OCI-LY7 (cell line): ENCODE data around the gene RCVRN.

ENCODE experiments used
- EZH2phosphoT487 ChIP-seq: fragments of 200-600 bp; sonication (generic); IDR thresholded peaks from 2 replicates; pipeline ENCODE4 v1.6.1; 2018; ENCODE audit warnings: low read depth, borderline replicate concordance, mild to moderate bottlenecking, mixed run types, antibody characterized with exemption, low read length, moderate library complexity, mixed read lengths
- TF ChIP-seq, protein P1 (sequence below): fragments of 200-600 bp; sonication (generic); conservative IDR thresholded peaks from 2 replicates; pipeline ENCODE4 v1.5.1; 2014; ENCODE audit warnings: mild to moderate bottlenecking, antibody characterized with exemption, low read length, moderate library complexity, mixed read lengths

- TF ChIP-seq, protein P1, sequence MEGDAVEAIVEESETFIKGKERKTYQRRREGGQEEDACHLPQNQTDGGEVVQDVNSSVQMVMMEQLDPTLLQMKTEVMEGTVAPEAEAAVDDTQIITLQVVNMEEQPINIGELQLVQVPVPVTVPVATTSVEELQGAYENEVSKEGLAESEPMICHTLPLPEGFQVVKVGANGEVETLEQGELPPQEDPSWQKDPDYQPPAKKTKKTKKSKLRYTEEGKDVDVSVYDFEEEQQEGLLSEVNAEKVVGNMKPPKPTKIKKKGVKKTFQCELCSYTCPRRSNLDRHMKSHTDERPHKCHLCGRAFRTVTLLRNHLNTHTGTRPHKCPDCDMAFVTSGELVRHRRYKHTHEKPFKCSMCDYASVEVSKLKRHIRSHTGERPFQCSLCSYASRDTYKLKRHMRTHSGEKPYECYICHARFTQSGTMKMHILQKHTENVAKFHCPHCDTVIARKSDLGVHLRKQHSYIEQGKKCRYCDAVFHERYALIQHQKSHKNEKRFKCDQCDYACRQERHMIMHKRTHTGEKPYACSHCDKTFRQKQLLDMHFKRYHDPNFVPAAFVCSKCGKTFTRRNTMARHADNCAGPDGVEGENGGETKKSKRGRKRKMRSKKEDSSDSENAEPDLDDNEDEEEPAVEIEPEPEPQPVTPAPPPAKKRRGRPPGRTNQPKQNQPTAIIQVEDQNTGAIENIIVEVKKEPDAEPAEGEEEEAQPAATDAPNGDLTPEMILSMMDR = no peak
- no peak for TF ChIP-seq EZH2phosphoT487
These were observed 13.8 kb upstream of the RCVRN start for GRCh38 chr17:9918804-9919352.
